Activated naive CD4-positive, alpha-beta T cell treated with anti-CD3 and anti-CD28 coated beads, Interleukin-2, amount 50 U/mL, for 16 hours (primary cell): ENCODE data around the gene AXIN1.

ENCODE experiments used
- DNase-seq: peaks from one replicate; pipeline ENCODE4 v3.0.0-alpha.2; 2020

Gene AXIN1

DNA sequence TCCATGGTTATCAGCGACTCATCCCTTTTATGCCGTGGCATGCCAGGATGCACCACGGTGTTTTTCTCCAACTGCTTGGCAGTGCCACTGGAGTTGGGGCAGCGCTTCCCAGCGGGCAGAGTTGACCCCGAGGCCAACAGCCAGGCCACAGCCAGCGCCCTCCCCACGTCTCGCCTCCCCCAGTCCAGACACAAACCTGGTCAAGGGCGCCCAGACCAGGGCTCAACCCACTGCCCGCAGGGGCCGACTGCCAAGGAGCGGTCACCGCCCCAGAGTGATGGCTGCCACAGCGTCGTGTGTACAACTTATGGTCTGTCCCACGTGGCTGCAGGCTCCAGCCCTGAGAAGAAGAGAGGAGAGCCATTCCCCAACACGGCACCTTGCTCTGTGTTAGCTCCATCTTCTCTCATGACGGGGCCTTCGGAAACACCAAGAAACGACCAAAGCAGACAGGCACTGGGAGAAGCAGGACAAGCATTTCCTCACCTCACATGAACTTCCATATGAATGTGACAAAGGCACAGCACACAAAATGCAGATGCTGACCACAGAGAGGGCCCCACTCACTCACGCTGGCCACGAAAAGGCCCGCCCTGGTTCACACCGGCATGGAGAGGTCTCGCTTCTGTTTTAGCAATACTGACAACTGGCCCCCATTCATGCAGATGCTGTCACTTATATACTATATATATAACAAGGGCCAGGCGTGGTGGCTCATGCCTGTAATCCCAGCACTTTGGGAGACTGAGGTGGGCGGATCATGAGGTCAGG is 27.0 kb downstream of the AXIN1 start:
- no peak for DNase-seq

GRCh38 chr16:324451-325334 is 27.8 kb downstream of the AXIN1 start:
- peak; percentile 43 for DNase-seq

GRCh38 chr16:324201-324450 is 28.4 kb downstream of the AXIN1 start:
- no peak for DNase-seq

DNA sequence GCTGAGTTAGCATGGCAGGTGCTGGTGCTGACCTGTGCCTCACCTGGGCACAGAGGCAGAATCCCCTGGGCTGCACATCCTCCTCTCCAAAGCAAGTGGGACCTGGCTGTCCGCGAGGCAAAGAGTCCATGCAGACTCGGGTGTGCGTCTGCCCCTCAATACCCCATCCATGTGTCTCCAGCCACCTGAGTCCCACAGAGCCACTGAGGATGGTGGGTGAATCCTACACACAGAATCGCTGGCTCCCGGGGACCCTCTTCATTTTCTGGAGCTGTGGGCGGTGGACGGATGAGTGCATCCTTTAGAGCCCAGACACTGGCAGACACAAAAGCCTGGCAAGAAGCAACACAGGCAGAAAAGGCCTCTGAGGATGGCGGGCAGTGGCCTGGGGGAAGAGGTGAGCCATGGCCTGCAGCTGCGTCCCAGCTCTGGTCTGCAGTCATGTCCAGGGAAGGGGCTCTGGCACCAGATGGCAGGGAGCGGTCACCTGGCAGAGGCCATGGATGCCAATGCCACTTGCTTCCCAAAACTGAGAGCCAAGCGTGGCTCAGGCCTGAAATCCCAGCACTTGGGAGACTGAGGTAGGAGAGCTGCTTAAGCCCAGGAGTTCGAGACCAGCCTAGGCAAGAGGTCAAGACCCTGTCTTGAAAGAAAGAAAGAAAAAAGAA is 29.9 kb downstream of the AXIN1 start:
- DNase-seq: no peak

GRCh38 chr16:321532-321931 is 31.0 kb downstream of the AXIN1 start:
- no peak for DNase-seq

DNA sequence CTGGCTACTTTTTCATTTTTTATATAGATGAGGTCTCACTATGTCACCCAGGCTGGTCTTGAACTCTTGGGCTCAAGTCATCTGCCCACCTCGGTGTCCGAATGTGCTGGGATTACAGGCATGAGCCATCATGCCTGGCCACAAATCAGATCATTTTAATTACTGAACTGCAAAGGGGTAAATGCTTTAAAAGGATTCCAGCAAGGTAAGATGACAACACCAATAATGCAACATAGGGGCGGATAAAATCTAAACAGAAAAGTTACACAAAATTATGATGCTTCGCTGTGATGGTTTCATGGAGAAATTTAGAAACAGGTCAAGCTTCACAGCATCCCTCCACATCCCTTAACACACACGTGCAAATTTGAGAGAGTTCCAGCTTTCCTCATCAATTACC is 32.3 kb downstream of the AXIN1 start:
- no peak for DNase-seq

GRCh38 chr16:318628-319027 is 33.9 kb downstream of the AXIN1 start:
- no peak for DNase-seq

DNA sequence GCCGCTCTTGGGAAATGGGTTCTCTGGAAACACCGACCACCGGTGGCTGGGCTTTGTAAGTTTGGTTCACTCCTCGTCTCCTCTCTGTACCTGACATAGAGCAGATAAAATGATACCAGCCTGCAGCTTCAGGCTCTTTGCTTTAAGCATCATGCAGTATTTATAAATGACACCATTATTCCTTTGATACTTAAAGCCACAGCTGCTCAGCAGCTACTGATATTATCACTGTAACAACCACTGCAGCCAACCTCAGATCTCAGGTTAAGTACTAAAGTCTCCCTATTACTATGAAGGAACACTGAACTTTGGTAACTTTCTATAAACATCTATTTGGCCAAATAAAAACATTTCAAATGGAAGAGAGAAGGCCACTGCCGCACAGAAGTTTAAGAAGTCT is 34.9 kb downstream of the AXIN1 start:
- no peak for DNase-seq

- DNase-seq: no peak
Observed at GRCh38 chr16:316741-317464, 35.6 kb downstream of the AXIN1 start.

DNA sequence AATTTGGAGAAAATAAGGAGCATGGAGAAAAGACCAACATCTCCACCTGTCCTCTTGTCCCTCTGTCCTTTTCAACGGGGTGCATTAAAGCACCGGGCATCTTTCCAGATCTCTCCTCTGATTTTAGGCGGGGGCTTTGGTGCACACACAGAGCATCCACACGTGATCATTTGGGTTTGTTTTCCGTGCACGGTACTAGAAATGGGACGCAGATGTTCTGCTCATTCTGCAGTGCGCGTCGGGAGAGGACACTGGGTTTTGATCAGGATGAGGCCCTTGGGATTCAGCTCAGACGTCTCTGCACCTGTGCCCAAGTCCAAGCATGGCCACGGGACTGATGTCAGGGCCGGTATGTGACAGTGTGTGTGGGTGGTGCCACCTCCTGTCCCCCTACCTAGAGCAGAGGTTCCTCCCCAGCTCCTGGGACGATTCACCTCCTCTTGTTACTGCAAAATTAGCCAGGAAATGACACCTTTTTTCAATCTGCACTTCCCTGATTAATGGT is 37.7 kb downstream of the AXIN1 start:
- DNase-seq: no peak

DNA sequence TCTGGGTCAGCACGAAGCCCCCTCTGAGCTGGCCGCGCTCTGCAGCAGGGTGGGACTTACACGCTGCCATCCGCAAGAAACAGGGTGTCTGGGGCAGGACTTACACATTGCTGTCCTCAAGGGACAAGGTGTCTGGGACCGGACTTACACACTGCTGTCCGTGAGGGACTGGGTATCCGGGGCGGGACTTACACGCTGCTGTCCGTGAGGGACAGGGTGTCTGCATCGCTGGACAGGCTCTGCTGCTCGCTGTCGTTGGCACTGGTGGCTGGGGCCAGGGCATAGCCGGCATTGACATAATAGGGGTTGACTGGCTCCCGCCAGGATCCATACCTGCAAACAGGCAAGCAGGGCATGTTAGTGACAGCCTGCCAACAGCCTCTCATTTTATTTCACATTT is 38.2 kb downstream of the AXIN1 start:
- no peak for DNase-seq

GRCh38 chr16:311725-312124 is 40.8 kb downstream of the AXIN1 start:
- no peak for DNase-seq

DNA sequence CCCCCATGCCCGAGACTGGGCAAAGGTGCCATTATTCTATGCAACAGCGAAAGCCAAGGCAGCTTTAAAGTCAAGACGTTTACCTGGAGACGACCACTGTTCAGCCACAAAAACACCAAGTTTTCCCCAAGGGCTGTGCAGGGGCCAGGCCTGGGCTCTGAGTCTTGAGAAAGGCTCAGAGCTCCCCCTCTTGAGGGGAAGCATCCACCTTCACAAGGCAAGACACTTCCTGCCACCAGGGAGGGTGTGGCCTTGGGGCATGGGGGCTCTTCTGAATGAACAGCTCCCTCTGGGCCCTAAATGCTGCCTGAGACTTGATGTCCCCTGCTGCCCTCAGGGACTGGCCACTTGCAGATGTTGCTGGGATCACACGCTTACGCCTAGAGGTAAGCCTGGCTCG is 43.0 kb downstream of the AXIN1 start:
- DNase-seq: no peak

- no peak for DNase-seq
Observed at GRCh38 chr16:307691-308312, 44.7 kb downstream of the AXIN1 start.

- no peak for DNase-seq
Observed at GRCh38 chr16:306911-307370, 45.6 kb downstream of the AXIN1 start.

DNA sequence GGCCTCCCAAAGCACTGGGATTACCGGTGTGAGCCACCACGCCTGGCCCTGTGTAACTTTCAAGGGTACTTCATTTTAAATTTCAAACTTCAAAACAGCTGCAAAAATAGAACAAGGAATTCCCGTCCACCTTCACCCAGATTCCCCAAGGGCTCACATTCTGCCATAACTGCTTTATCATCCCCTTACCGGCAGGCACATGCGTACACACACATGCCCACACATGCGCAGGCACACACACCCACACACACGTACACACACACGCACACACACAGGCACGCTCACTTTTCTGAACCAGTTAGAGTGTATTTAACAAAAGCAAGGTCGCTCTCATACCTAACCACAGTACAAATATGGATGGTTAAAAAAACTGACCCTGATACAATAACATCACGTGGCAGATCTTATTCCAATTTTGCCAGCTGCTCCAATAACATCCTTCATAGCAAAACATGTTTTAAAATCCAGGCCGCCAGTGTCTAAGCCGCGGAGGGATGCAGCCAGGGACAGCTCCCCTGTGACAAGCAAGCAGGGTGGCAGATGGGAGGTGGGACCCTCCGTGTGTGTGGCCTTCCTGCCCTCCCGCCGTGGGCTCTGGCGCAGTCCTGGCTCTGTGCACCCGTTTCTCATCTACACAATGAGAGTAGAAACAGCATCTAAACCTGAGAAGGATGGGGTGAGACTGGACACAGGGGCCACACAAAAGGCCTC is 46.5 kb downstream of the AXIN1 start:
- DNase-seq: no peak

GRCh38 chr16:303760-304505 is 48.6 kb downstream of the AXIN1 start:
- DNase-seq: no peak

- no peak for DNase-seq
Observed at GRCh38 chr16:301950-302349, 50.6 kb downstream of the AXIN1 start.

GRCh38 chr16:301235-301634 is 51.3 kb downstream of the AXIN1 start:
- DNase-seq: no peak

DNA sequence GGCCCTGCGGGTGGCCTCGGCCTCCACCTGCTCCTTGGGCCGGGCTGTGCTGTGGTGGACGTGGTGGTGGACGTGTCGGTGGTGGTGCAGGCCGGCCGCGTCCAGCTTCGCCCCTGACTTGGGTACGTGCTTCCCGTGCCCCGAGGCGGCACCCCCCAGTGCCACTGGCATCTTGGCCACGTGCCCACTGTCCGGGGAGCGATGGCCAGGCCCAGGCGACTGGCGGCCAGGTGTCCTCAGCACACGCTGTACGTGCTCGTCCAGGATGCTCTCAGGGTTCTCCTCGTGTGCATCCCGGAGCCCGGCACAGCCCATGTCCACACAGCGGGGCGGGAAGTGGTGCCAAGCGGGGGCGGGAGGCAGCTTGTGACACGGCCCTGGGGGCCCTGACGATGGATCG is 54.7 kb downstream of the AXIN1 start:
- no peak for DNase-seq
